C4-2B (cell line): ENCODE results near the gene NOS1.

ENCODE experiments used
- H3K27ac ChIP-seq: fragments of 450-650 bp; 2 replicates; pipeline ENCODE4 v1.5.1; 2017
- ZFX ChIP-seq: fragments of 450-650 bp; IDR thresholded peaks from 2 replicates; pipeline ENCODE4 v1.6.1; 2017
- TF ChIP-seq, protein P1 (sequence below): fragments of 450-650 bp; conservative IDR thresholded peaks from 2 replicates; pipeline ENCODE4 v1.5.1; 2017; ENCODE audit warnings: mild to moderate bottlenecking

Gene NOS1

DNA sequence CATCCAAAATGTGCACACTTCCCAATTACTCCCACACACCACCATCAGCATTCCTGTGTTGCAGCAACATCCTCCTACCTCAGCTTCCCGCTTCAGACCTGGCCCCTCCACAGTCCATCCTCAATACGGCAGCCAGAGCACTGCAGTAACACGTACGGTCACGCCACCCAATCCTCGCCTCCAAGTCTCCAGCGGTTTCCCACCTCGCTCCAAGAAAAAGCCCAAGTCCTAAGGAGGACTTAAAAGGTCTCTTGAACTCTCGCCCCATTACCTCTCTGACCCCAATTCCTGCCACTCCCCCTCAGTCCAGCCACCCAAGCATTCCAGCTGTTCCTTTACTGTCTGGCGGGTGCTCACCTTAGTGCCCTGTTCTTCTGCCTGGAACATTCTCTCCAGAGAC is 183.1 kb downstream of the NOS1 start:
- TF ChIP-seq, protein P1, sequence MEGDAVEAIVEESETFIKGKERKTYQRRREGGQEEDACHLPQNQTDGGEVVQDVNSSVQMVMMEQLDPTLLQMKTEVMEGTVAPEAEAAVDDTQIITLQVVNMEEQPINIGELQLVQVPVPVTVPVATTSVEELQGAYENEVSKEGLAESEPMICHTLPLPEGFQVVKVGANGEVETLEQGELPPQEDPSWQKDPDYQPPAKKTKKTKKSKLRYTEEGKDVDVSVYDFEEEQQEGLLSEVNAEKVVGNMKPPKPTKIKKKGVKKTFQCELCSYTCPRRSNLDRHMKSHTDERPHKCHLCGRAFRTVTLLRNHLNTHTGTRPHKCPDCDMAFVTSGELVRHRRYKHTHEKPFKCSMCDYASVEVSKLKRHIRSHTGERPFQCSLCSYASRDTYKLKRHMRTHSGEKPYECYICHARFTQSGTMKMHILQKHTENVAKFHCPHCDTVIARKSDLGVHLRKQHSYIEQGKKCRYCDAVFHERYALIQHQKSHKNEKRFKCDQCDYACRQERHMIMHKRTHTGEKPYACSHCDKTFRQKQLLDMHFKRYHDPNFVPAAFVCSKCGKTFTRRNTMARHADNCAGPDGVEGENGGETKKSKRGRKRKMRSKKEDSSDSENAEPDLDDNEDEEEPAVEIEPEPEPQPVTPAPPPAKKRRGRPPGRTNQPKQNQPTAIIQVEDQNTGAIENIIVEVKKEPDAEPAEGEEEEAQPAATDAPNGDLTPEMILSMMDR: no peak
- no peak for TF ChIP-seq ZFX
- no peak overlapping the region for H3K27ac ChIP-seq

DNA sequence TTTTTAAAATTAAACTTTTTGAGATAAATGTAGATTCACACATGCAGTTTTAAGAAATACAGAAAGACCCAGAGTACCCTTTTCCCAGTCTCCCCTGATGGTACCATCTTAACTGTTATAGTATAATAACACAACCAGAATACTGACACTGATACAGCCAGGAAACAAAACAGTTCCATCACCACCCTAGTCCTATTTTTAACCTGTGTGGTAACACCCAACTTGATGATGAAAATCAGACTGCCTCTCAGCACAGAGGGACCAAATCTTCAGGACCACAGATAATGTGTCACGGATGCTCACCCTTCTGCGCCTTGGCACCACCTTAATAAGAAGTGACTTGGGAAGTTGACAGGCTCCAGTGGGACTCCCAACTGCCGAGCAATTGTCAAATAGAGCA is 189.3 kb downstream of the NOS1 start:
- H3K27ac ChIP-seq: no peak overlapping the region
- TF ChIP-seq, protein P1: no peak
- TF ChIP-seq ZFX: no peak

DNA sequence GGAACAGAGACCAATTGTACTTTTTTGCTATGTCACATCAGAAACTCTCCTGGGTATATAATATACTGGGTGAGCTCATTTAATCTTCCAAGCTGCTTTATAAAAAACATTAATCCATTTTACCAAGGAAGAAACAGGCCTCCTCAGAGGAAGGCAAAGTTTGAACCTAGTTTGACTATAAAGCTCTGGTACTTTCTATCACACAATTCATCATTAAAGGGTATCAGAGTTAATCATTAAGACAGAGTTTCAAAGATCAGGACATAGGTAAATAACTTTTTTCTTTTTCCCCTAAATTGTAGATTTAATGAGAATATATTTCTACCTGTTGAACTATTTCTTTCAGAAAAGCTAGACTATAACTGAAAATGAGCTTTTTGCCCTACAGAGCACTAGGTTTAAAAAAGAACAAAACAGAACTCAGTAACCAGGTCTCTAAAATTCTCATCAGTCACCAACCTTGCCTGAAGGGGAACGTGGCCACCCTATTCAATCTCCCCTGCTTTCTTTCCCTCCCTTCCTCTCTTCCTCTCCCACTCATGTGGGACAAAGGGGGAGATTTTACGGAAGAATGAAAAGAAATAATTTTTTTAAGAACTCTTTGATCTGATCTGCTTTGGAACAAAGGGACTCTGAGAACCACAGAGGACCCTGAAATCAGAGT is 189.8 kb downstream of the NOS1 start:
- TF ChIP-seq, protein P1: no peak
- no peak for TF ChIP-seq ZFX

DNA sequence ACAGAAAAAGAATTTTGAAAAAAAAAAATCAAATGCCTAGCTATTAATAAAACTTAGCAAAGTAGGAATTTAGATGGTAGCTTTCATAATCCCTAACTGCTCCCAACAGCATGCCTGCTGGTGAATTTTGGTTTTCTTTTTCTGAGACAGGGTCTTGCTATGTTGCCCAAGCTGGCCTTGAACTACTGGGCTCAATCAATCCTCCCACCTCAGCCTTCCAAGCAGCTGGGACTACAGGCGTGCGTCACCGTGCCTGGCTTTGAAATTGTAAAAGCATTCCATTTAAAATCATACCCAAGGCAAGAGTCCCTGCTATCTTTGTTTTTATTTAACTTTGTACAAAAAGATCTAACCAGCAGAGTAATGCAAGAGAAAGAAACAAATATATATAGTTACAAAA is 191.9 kb downstream of the NOS1 start:
- no peak for TF ChIP-seq ZFX
- TF ChIP-seq, protein P1: no peak

More for the DNA sequence above, 189.8 kb downstream of the NOS1 start:
- no peak overlapping the region for H3K27ac ChIP-seq

DNA sequence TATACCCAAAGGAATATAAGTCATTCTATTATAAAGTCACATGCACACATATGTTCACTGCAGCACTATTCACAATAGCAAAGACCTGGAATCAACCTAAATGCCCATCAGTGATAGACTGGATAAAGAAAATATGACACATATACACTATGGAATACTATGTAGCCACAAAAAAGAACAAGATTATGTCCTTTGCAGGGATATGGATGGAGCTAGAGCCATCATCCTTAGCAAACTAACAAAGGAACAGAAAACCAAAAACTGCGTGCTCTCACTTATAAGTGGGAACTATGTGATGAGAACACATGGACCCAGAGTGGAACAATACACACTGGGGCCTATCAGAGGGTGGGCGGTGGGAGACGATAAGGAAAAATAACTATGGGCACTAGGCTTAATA is 192.4 kb downstream of the NOS1 start:
- TF ChIP-seq ZFX: no peak
- TF ChIP-seq, protein P1: no peak
- H3K27ac ChIP-seq: no peak overlapping the region

More for the DNA sequence above, 191.9 kb downstream of the NOS1 start:
- H3K27ac ChIP-seq: no peak overlapping the region

DNA sequence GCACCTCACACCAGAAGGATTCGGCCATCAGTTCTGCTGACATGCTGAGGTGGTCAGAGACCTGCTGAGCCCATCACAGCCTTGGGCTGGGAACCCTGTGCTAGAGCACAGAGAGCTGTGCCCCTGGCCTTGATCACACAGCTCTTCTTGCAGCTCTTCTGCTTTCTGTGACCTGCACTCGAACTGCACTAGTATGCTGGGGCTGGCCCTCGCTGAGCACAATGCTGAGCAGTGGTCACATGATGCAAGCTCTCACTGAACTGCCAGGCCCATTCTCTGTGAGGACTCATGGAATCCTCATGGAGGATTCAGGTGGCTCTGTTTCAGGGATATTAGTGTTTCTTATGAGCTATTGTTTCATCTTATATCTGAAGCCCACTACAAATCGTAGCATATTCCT is 193.7 kb downstream of the NOS1 start:
- TF ChIP-seq, protein P1: no peak
- TF ChIP-seq ZFX: no peak

DNA sequence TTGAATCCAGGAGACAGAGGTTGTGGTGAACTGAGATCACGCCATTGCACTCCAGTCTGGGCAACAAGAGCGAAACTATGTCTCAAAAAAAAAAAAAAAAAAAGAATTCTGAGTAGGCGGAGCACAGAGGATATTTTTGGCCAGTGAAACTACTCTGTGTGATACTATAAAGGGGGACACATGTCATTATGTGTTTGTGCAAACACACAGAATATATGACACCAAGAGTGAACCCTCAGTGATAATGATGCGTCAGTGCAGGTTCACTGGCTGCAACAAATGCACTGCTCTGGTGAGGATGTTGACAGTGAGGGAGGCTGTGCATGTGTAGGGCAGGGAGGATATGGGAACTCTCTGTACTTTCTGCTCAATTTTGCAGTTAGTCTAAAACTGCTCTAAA is 195.3 kb downstream of the NOS1 start:
- H3K27ac ChIP-seq: peak overlapping the region; percentile 53; the same call in 1 of the 2 replicates
- no peak for TF ChIP-seq ZFX
- TF ChIP-seq, protein P1: no peak

More for the DNA sequence above, 193.7 kb downstream of the NOS1 start:
- no peak overlapping the region for H3K27ac ChIP-seq
